ENCODE results near the gene CD3G.

CD3G gene

GRCh38 chr11:118313242-118313641, 30.9 kb upstream of the CD3G start:
- peak in 1 of 2 donors; percentile 10 for DNase-seq (ENCODE audit: low read depth in 2 of 2)
- no peak for TF ChIP-seq CTCF (IDR thresholded peaks at IDR 0.05; ENCODE audit: low read depth, low read length)
- no peak overlapping the region for H3K4me3 ChIP-seq (replicated peaks in 1 of 2; ENCODE audit: low read depth in 2 of 2, low read length in 2 of 2)

DNA sequence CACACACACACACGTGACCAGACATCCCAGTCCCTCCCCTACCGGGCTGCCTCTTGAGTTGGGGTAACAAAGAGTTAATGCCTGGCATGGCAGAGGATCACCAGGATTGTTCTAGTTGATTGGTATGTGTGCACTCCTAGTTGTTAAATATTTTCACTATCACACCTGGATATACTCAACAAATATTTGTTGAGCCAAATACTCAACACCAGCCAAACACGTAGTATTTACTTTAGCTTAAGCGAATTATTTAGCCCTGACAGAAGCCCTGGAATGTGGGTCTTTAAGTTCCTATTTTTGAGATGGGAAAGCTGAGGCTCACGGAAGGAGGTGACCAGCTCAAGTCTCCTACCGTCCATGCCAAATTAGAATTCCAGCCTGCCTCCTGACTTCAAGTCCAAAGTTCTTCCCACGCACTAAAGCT, 29.1 kb upstream of the CD3G start:
- DNase-seq (ENCODE audit: low read depth in 2 of 2): no peak
- no peak for TF ChIP-seq CTCF (IDR thresholded peaks at IDR 0.05; ENCODE audit: low read depth, low read length)
- H3K4me3 ChIP-seq (replicated peaks in 1 of 2; ENCODE audit: low read depth in 2 of 2, low read length in 2 of 2): no peak overlapping the region

GRCh38 chr11:118318124-118318523, 26.0 kb upstream of the CD3G start:
- H3K4me3 ChIP-seq (replicated peaks in 1 of 2; ENCODE audit: low read depth in 2 of 2, low read length in 2 of 2): no peak overlapping the region
- no peak for DNase-seq (ENCODE audit: low read depth in 2 of 2)
- no peak for TF ChIP-seq CTCF (IDR thresholded peaks at IDR 0.05; ENCODE audit: low read depth, low read length)

- TF ChIP-seq CTCF (IDR thresholded peaks at IDR 0.05; ENCODE audit: low read depth, low read length): no peak
- no peak overlapping the region for H3K4me3 ChIP-seq (replicated peaks in 1 of 2; ENCODE audit: low read depth in 2 of 2, low read length in 2 of 2)
- no peak for DNase-seq (ENCODE audit: low read depth in 2 of 2)
These were observed 25.4 kb upstream of the CD3G start for GRCh38 chr11:118318581-118319336.

DNA sequence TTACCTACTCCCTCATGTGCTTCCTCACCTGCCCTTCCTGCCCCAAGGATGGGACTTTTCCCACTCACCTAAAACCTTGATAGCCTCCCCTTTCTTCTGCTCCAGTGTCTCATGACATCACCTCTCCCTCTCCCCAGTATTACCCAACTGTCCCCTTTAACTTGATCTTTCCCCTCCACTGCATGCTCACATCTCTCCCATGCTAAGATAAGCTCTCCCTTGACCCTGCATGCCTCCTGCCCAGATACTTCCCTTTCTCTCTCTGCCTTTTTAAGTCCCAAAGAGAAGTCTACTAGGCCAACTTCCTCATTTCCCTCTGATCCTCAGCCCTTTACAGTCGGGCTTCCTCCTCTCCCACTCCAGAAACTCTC, 24.8 kb upstream of the CD3G start:
- no peak overlapping the region for H3K4me3 ChIP-seq (replicated peaks in 1 of 2; ENCODE audit: low read depth in 2 of 2, low read length in 2 of 2)
- no peak for DNase-seq (ENCODE audit: low read depth in 2 of 2)
- no peak for TF ChIP-seq CTCF (IDR thresholded peaks at IDR 0.05; ENCODE audit: low read depth, low read length)

DNA sequence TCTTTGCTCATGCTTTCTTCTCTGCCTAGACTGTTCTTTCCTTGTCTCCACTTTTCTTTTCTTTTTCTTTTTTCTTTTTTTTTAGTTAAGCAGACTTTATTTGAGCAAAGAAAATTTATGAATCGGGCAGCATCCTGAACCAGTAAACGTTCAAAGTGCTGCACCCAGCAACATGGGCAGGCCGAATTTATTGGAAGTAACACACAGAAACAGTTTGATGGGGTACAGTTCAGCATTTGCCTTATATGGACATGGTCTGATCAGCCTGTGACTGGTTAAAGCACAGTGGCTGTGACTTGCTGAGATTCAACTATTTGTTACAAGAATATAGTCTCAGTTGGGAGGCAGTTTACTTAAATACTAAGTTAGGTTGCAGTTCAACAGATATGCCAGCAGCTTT, 23.6 kb upstream of the CD3G start:
- TF ChIP-seq CTCF (IDR thresholded peaks at IDR 0.05; ENCODE audit: low read depth, low read length): no peak
- no peak for DNase-seq (ENCODE audit: low read depth in 2 of 2)
- no peak overlapping the region for H3K4me3 ChIP-seq (replicated peaks in 1 of 2; ENCODE audit: low read depth in 2 of 2, low read length in 2 of 2)

All from cardiac fibroblast (primary cell).